Liver (tissue), 9 donors: Measurements from ENCODE around the gene GTPBP6. TPM values are rescaled to one million over a fixed set of nuclear protein-coding genes. Genes with fewer than 3 reads are reported as not detected.

Experiments
- DNase-seq: peaks from one replicate; pipeline ENCODE4 v3.0.0-alpha.2; 2017; ENCODE audit warnings: low spot score
- H3K27ac ChIP-seq, 2 donors: one replicate each; pipeline ENCODE4 v1.7.0; 2013; ENCODE audit warnings: inconsistent platforms in 2 of 2, low read length in 2 of 2, control low read depth in 1 of 2, low read depth in 1 of 2, mild to moderate bottlenecking in 1 of 2
- H3K27me3 ChIP-seq, 4 donors: one replicate each; pipeline versions ENCODE4 v1.6.1 to v1.7.0; 2013; ENCODE audit warnings: low read length in 3 of 4, inconsistent platforms in 1 of 4, mild to moderate bottlenecking in 1 of 4, moderate library complexity in 1 of 4; ENCODE audit not compliant: control insufficient read depth in 4 of 4, insufficient read depth in 4 of 4
- H3K36me3 ChIP-seq, 4 donors: one replicate each; pipeline versions ENCODE4 v1.6.1 to v1.7.0; 2013; ENCODE audit warnings: low read length in 3 of 4, mild to moderate bottlenecking in 3 of 4, low read depth in 1 of 4, moderate library complexity in 1 of 4; ENCODE audit not compliant: control insufficient read depth in 4 of 4, insufficient read depth in 3 of 4
- H3K4me1 ChIP-seq, 4 donors: one replicate each; pipeline versions ENCODE4 v1.6.1 to v1.7.0; 2013; ENCODE audit warnings: low read length in 3 of 4, mild to moderate bottlenecking in 3 of 4, moderate library complexity in 1 of 4; ENCODE audit not compliant: control insufficient read depth in 4 of 4, insufficient read depth in 4 of 4
- H3K4me3 ChIP-seq, 3 donors: one replicate each; pipeline versions ENCODE4 v1.6.1 to v1.7.0; 2013; ENCODE audit warnings: low read length in 3 of 3, control low read depth in 1 of 3, low read depth in 1 of 3, mild to moderate bottlenecking in 1 of 3
- H3K9ac ChIP-seq, 2 donors: one replicate each; pipeline ENCODE4 v1.7.0; 2013; ENCODE audit warnings: low read length in 2 of 2, mild to moderate bottlenecking in 2 of 2, moderate library complexity in 2 of 2, control low read depth in 1 of 2, low read depth in 1 of 2
- H3K9me3 ChIP-seq, 4 donors: one replicate each; pipeline versions ENCODE4 v1.6.1 to v1.7.0; 2013; ENCODE audit warnings: low read length in 3 of 4; ENCODE audit not compliant: control insufficient read depth in 4 of 4
- EGR1 ChIP-seq, 2 donors: IDR thresholded peaks; 2 replicates each; pipeline ENCODE4 v1.6.1; 2016 to 2018; ENCODE audit warnings: antibody characterized with exemption in 2 of 2, low read depth in 2 of 2
- FOXA2 ChIP-seq: IDR thresholded peaks from 2 replicates; pipeline ENCODE4 v1.6.1; 2016; ENCODE audit warnings: antibody characterized with exemption
- HNF4G ChIP-seq: IDR thresholded peaks from 2 replicates; pipeline ENCODE4 v1.6.1; 2016; ENCODE audit warnings: antibody characterized with exemption
- WGBS: extraction: QIAGEN DNeasy Blood & Tissue Kit; methylation state at CpG from one replicate; pipeline ENCODE4 v1.1.7; 2013; 5-methylcytosine and 5-hydroxymethylcytosine counted together
- polyA plus RNA-seq, 2 donors: library from polyadenylated mRNA; stranded (reverse) in 1 of 2; unstranded in 1 of 2; fragments of 200-250 nt in 1 of 2; fragments of >200 nt in 1 of 2; fragmentation: Nextera tagmentation in 1 of 2; extraction: Ambion mirVana in 1 of 2; gene quantifications; one replicate each; pipeline versions ENCODE4 v1.2.1 to v1.2.3, GENCODE V29; 2013 to 2015
- total RNA-seq, 2 donors: library from RNA; depleted of rRNA; stranded (reverse); fragments of >200 nt; gene quantifications; one replicate each; pipeline ENCODE4 v1.2.3, GENCODE V29; 2014
- TF ChIP-seq, protein P1 (sequence below): IDR thresholded peaks from 2 replicates; pipeline ENCODE4 v1.6.1; 2016; ENCODE audit warnings: antibody characterized with exemption, mild to moderate bottlenecking
- TF ChIP-seq, protein P2 (sequence below): IDR thresholded peaks from 2 replicates; pipeline ENCODE4 v1.6.1; 2016; ENCODE audit warnings: antibody characterized with exemption
- TF ChIP-seq, protein P3 (sequence below): IDR thresholded peaks from 2 replicates; pipeline ENCODE4 v1.6.1; 2016; ENCODE audit warnings: antibody characterized with exemption
- donor health status: healthy.
- donor health status: healthy.
- donor health status: healthy.
- donor health status: healthy.
- donor health status: healthy.

The GTPBP6 gene
- total and polyA plus RNA-seq, 4 donors, result 11.3 to 29.2 (median 16.6) TPM

DNA sequence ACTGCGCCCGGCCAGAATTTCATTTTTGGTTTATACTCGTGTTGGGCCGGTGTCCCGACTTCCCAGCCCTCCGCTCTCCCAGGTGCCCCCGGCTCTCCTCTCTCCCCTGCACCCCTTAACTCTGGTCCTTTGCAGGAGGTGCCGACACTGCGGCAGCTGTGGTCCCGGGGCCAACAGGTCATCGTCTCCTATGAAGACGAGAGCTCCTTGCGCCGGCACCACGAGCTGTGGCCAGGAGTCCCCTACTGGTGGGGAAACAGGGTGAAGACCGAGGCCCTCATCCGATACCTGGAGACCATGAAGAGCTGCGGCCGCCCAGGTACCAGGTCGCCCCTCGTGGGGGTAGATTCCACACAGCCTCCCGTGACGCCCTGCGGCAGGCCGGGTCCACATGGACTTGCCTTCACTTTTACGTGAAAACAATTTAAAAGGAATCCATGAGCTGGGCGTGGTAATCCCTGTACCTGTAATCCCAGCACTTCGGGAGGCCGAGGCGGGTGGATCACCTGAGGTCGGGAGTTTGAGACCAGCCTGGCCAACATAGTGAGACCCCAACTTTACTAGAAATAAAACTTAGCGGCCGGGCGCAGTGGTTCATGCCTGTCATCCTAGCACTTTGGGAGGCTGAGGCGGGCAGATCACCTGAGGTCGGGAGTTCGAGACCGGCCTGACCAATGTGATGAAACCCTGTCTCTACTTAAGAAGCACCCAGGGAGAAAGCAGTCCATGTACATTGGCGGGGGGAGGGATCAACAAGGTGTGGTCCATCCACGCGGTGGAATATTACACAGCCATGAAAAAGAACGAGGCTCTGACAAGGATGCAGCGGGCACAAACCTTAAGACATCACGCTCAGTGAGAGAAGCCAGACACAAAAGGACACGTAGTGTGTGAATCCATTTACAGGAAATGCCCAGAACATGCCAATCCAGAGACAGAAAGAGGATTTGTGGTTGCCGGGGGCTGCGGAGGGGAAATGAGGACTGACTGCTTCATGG, 25.4 kb downstream of the GTPBP6 start:
- Histone ChIP-seq H3K4me3 (no peak overlapping the region), H3K36me3 (peaks cover 14 to 49% (median 20%) of the 10 kb centered on the region in 4 donors), H3K9ac (no peak overlapping the region), H3K4me1 (no peaks in the 10 kb centered on the region), H3K27me3 (no peaks in the 10 kb centered on the region), H3K27ac (no peak overlapping the region), H3K9me3 (no peaks in the 10 kb centered on the region)
- TF ChIP-seq, protein P1, sequence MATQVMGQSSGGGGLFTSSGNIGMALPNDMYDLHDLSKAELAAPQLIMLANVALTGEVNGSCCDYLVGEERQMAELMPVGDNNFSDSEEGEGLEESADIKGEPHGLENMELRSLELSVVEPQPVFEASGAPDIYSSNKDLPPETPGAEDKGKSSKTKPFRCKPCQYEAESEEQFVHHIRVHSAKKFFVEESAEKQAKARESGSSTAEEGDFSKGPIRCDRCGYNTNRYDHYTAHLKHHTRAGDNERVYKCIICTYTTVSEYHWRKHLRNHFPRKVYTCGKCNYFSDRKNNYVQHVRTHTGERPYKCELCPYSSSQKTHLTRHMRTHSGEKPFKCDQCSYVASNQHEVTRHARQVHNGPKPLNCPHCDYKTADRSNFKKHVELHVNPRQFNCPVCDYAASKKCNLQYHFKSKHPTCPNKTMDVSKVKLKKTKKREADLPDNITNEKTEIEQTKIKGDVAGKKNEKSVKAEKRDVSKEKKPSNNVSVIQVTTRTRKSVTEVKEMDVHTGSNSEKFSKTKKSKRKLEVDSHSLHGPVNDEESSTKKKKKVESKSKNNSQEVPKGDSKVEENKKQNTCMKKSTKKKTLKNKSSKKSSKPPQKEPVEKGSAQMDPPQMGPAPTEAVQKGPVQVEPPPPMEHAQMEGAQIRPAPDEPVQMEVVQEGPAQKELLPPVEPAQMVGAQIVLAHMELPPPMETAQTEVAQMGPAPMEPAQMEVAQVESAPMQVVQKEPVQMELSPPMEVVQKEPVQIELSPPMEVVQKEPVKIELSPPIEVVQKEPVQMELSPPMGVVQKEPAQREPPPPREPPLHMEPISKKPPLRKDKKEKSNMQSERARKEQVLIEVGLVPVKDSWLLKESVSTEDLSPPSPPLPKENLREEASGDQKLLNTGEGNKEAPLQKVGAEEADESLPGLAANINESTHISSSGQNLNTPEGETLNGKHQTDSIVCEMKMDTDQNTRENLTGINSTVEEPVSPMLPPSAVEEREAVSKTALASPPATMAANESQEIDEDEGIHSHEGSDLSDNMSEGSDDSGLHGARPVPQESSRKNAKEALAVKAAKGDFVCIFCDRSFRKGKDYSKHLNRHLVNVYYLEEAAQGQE, result no peak
- no peak for DNase-seq
- 96% methylated on average over 47 of the region's 47 CpGs for WGBS

DNA sequence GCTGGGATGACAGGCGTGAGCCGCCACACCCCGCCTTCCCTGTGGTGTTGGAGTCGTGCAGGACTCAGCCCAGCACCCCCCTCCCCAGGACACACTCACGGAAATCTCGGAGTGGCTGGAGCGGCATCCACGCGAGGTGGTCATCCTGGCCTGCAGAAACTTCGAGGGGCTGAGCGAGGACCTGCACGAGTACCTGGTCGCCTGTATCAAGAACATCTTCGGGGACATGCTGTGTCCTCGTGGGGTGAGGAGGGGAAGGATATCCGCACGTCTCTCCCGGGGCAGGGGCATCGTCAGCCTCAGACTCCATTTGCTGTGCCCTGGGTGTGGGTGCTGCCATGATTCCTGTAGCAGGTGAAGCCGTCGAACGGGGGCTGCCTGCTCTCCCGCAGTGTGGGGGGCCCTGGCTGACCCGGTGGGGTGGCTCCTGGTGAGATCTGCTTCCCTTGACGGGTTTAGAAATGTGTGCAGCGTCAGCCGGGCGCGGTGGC, 27.1 kb downstream of the GTPBP6 start:
- WGBS, result 98% methylated on average over 29 of the region's 29 CpGs
- DNase-seq, result no peak
- no peak overlapping the region for H3K4me3 ChIP-seq
- H3K9me3 ChIP-seq, result no peaks in the 10 kb centered on the region
- H3K27me3 ChIP-seq, result no peaks in the 10 kb centered on the region
- H3K4me1 ChIP-seq, result no peaks in the 10 kb centered on the region
- TF ChIP-seq FOXA2, result no peak
- TF ChIP-seq, protein P2, sequence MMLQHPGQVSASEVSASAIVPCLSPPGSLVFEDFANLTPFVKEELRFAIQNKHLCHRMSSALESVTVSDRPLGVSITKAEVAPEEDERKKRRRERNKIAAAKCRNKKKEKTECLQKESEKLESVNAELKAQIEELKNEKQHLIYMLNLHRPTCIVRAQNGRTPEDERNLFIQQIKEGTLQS, result no peak
- no peak for TF ChIP-seq HNF4G
- no peak for TF ChIP-seq EGR1 (IDR thresholded peaks at IDR 0.05; ENCODE audit: low read depth in 2 of 2)
- peaks cover 14 to 53% (median 22%) of the 10 kb centered on the region in 4 donors for H3K36me3 ChIP-seq
- no peak overlapping the region for H3K9ac ChIP-seq
- H3K27ac ChIP-seq, result no peak overlapping the region

DNA sequence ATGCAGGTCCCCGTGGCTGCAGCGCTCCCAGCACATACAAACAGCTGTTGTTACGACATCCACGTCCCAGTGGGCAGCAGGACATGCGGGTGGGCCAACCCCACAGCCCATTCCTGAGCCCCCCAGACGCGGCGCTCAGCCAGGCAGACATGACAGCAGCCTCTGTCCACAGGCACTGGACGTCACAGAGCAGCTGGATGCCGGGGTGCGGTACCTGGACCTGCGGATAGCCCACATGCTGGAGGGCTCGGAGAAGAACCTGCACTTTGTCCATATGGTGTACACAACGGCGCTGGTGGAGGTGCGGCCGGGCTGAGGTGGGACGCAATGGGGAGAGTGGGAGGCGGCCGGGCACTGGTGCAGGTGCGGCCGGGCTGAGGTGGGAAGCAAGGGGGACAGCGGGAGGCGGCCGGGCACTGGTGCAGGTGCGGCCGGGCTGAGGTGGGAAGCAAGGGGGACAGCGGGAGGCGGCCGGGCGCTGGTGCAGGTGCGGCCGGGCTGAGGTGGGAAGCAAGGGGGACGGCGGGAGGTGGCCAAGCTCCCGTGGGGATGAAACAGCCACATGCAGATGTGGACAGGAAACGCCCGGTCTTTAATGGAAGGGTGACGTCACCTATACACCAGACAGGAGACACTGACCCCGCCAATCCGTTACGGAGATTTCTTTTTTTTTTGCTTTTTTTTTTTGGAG, 28.0 kb downstream of the GTPBP6 start:
- Histone ChIP-seq H3K9ac (no peak overlapping the region), H3K27me3 (no peaks in the 10 kb centered on the region), H3K9me3 (no peaks in the 10 kb centered on the region), H3K27ac (no peak overlapping the region), H3K4me3 (no peak overlapping the region), H3K4me1 (no peaks in the 10 kb centered on the region), H3K36me3 (peaks cover 14 to 54% (median 23%) of the 10 kb centered on the region in 4 donors)
- 93% methylated on average over 38 of the region's 42 CpGs for WGBS
- DNase-seq, result no peak
- TF ChIP-seq HNF4G, result no peak
- TF ChIP-seq, protein P3, sequence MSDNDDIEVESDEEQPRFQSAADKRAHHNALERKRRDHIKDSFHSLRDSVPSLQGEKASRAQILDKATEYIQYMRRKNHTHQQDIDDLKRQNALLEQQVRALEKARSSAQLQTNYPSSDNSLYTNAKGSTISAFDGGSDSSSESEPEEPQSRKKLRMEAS, result no peak
